Measurements from ENCODE around the gene CEBPA.

CEBPA gene

DNA sequence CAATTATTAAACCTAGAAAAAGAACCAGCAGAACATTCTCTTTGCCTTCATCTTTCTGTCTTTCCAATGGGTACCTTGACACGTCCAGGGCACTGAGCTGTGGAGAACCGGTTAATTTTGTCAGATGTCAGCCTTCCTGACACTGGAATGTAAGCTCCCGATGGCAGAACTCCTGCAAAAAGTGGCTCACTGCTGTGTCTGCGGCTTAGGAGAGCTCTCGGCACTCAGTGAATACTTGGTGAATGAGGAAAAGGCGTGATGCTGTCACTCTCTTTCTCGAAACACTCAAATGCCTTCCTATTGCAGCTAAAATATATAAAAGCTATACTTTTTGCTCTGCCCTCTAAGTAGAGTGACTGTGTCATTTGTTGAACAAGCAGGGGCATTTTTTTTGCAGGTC, 17.6 kb downstream of the CEBPA start:
- no peak for DNase-seq

DNA sequence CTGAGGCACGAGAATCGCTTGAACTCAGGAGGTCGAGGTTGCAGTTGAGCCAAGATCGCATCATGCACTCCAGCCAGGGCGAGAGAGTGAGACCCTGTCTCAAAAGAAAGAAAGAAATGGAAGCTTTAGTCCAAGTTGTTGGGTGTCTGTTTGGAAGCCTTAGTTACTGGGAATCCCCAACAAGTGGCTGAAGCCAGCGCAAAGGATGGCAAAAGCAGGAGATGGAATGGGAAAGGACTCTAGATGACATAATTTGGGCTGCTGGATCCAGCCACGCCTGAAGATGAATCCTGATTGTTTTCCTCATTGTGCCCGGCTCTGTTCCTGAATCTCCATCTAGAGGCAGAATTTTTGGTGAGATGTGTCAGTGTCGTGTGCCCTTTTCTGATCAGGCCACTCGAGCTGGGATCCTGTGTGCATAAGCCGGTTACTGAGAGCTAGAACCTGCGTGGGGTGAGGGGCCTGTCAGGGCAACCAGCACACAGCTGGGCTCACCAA, 18.1 kb downstream of the CEBPA start:
- no peak for DNase-seq

DNA sequence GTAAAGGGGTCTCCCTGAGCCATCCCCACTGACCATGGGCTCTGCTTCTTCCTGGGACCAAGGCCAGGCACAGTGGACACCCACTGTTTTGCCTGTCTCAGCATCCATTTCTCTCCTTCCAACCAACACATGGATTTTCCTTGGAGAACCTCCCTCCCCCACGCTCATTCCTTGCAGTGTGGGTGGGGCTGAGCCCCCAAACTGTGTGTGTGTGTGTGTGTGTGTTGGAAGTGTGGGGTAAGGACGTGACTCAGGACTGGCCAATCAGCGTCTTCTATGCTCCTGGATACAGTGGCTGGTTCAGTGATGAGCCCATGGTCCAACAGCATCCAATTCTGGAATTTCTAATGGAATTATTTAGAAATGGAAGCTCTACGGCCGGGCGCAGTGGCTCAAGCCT, 18.7 kb downstream of the CEBPA start:
- no peak for DNase-seq

DNA sequence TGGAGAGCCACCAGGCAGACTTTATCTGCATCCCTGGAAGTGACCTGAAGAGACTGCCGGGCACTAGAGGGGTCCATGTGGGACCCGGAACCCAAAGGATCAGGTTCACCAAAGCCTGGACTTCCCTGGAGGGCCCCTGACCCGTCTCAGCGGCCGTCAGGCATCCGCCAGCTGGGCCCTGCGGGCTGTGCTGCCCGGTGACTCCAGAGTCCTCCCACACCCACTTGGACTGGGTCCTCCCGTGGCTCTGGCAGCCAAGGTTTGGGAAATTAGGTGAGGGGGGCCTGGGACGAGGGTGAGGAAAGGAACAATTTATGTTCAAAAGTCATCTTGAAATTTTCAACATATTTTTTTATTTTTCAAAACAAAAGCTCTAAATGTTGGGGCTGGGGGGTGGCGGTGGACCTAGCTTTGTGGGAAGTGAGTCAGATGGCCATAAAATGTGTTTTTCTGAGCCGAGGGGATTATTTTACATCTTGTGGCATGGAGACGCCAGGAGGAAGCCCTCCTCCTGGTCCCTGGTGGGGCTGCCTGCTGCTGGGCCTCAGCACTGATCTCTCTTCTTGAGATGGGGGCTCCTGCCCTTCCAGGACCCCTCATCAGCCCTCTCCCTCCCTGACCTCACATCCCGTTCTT, 20.2 kb downstream of the CEBPA start:
- no peak for DNase-seq

DNA sequence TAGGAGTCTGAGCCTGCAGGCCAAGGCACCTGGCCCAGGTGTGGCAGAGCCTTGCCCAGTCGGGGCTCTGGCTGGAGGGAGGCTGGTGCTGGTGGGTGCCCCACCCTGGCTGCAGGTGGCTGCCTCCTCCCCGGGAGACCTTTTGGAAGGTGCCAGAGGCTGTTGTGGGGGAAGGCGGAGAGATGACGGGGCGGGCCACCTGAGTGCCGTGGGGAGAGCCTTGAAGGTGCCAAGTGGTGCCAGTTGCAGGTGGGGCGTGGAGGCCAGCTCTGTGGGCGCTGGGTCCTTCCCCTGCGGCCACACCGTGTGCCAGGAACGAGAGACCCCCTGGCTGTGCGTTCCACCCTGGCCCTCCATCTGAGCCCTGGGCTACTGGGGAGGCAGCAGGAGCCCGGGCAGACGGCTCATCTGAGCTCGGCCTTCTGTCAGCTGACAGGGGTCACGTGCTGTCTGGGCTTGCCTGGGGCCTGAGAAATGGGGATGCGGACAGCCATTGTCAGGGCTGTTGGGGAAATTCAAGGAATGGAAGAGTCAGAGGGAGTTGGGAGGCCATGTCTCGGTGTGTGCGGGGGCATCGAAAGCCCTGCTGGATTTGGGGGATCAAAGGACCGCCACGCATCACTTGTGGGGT, 20.9 kb downstream of the CEBPA start:
- DNase-seq, result no peak

DNA sequence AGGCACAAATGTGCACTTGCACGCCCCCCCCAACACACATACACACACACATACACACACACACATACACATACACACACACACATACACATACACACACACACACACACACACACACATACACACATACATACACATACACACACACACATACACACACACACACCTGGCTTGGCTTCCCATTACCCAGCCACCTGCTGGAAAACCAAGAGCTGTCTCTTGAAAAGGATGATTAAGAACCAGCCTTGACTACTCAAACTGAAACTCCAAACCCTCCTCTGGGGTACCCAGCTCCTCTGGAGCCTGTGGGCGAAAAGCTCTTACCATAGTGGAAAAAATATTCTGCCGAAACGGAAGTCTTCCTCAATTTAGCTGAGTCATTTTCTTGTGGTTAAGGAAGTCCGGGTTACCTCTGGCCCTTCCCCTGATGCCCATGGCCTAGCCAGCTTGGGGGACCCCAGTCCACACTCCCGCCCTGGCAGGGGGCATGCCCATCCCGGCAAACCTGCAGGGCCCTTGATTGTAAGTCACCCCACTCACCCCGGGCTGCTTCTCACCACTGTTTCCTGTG, 21.9 kb downstream of the CEBPA start:
- DNase-seq, result no peak

DNA sequence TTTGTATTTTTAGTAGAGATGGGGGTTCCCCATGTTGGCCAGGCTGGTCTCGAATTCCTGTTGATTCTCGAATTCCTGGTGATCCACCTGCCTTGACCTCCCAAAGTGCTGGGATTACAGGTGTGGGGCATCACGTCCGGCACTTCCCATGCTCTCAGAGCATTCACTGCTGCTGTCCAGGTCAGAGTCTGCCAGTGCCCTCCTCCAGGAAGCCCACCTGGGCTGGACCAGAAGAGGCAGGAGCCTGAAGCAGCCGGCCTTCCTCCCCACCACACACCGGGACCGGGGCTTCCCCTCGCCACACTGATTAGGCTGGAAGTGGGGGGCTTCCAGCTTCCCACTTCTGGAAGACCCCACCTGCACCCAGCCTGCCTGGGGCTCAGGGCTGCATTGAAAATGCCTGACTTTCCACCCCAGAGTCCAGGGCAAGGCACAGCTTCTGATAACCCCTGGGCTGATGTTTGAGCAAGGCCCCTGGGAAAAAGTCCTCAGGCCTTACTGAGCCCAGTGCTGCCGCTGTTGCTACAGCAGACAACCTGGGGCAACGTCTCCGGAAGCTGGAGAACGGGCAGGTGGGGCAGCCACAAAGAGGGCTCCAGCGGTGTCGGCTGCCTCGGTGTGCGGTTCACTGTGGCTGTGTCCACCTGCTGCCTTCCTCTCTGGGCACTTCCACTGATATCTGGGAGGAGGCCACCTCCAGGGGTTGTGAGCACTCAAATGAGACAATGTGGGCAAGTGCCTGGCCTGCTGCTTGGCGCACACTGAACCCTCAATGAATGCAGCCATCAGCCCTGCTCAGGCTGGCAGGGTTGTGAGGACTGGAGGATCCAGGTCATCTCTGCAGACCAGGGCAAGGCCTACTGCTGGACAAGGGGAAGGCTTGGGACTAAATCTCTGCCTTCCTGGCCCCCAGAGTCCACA, 22.6 kb downstream of the CEBPA start:
- DNase-seq, result no peak

DNA sequence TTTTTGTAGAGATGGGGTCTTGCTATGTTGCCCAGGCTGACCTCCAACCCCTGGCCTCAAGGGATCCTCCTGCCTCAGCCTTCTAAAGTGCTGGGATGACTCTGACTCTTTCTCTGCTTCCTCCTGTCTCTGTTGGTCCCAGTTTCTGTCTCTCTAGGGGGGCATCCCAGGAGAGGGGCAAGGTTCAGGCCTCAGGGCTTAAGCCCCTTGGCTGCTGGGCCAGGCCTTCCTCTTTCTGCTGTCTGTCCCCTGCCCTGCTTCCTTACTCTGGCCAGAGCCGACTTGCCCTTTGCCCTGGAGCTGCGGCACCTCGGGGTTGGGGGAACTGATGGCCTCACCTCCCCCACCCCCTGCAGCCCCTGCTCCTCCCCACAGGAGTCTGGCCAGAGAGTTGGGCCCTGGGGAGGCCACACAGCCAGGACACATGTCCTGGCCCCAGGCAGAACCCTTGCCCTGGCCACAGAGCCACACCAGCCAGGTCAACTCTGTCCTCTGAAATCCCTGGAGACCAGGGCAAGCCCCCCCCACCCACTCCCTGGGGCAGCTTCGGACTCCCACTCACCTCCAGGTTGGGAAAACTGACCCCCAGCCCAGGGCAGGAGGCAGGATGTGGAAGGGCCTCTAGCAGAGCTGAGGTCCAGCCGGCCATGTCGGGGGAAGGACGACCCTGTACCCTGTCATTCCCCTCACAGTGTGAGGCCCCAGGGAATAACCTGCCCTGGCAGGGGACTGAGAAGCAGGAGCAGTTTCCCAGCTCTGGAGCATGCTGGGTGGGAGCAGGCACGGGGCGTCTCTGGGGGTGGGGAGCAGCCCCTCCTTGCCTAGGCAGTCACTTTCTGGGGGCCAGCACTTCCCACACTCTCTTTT, 23.7 kb downstream of the CEBPA start:
- no peak for DNase-seq

DNA sequence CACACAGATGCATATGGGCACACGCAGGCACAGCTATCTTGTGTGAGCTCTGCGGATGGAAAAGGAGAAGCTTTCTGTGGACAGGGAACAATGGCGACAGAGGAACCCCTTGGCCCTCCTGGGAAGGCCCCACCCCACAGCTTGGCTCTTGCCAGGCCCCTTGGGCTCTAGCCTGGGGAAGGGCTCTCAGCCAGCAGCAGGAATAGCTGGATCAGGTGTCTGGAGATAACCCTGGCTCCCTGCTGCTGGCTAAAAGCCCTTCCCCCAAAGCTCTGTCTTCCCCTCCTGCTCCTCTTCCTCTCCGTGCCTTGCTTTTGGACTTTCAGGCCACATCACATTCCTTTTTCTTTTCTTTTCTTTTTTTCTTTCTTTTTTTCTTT, 24.3 kb downstream of the CEBPA start:
- DNase-seq, result no peak

DNA sequence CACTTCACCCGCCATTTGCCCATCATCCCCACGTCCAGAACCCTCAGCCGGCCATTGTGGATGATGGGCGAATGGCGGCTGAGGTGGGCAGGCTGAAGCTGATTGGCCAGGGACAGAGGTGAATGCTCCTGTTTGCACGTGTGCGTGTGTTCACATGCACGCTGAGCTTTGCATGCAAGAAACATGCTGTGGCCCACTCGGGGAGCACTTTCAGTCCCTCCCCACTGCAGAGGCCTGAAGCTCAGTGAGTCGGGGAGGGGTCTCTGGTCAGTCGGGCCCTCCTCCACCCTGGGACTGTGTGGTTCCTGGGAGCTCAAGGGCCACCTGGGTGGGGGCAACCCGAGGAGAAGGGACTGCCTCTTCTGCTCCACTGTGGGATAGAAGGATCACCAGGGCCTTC, 24.9 kb downstream of the CEBPA start:
- DNase-seq, result no peak

DNA sequence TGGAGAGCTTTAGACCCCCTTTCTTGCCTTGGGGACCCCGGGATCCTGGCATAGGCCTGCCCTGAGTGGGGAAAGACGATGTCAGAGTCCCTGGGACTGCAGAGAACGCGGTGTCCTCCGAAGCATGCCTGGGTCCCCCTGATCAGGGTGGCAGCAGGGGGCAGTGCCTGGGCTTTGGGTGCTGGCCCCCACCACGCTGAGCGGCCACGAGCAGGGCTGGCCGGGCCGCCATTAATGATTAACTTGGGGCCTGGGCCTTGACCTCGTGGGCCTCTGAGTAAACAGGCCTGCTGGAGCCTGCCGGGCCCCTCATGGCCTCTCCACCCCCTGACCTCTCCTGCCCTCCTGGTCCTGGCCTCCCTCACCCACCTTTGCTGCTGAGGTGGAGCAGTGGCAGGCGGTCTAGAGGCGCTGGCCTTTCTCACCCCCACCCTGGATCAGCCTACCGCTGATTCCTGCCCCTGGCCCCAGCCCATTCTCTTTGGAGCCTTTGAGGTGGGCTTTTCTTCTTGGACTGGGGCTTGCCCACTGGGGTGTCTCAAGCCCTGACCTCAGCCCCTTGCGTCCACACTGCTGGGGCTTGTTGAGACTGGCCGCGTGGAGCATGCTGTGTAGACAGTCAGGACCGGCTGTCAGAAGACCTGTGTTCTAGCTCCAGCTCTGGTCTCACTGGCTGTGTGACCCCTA, 26.3 kb downstream of the CEBPA start:
- DNase-seq, result no peak

DNA sequence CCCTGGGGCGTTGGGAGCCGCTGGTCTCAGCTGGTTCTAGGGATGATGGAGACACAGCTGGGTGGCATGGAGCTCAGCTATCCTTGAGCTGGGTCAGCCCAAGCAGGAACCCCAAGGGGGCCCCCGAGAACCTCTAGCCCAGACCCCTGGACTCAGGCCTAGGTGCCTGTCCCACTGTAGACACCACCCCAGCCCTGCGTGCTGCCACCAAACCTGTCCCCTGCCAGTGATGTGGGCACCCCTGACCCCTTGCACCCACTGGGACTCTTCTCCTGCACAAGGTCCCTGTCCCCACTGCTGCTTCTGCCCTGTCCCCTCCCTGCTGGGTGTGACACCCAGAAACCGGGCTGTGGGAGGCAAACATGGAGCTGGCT, 26.8 kb downstream of the CEBPA start:
- DNase-seq, result no peak

DNA sequence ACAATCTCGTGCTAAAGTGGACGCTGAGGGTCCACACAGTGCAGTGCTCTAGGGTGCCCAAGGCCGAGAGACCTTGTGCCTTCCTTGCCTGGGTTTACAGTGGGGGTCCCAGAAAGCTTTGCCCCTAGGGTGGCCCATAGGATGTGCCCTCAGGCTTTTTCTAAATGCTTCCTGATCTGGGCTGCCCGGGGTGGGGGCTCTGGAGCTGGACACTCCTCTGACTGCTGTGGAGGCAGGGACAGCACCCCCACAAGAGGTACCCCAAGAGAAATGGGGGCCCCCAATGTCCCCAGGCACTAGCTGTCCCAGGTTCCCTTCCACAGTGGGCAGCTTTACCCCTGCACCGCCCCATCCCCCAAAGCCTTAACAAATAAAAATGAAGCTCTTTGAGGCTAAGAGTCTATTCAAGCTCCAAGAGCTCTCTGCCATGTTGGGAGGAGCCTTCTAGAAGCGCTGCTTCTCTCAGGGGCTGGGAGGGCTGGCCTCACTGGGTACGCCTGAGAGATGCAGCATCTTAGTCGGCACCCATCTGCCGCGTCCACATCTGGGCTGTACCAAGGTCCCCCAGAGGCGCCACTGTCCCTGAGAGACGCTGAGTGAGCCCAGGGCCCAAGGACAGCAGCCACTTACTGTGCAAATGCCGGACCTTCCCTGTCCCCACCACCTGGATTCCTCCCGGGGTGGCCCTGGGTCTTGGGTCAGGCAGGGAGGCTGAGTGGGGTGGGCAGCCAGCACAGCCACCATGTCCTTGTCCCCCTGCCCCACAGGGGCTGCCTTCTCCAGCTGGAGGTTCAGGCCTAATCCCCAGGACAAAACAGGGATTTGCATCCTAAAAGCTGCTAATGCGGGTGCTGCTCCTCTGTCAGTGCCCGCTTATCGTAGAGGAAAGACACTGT, 27.4 kb downstream of the CEBPA start:
- DNase-seq, result no peak

DNA sequence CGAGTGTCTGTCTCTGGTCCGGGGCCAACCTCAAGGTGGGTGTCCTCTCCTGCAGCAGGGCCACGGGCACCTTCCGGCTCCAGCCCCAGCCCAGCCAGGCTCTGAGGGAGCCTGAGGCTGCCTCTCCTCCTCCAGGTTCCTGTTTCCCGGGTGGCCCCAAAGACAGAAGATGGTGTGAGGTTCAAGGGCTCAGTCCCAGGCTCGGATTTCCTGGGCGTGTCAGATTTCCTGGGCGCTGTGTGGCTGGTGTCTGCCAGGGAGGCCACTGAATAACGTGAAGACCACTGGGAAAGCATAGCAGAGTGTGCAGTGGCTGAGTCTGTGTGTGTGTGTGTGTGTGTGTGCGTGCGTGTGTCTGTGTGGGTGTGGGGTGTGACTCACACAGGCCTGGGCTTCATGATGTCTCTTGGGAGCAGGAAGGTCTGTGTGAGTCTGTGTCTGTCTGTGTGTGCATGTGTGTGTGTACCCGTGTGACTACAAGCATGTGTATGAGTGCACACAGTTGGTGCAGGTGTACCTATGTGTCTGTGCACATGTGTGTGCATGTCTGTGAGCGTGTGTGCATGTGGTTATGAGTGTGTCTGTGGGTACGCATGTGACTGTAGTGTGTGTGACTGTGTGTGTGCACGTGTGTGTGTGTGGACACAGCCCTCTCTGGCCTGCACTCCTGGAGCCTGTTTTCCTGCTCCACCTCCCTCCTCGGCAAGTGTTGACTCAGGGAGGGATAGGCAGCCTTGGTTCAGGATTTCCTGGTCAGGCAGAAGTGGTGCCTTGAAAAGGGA, 28.3 kb downstream of the CEBPA start:
- peak; percentile 62 for DNase-seq

DNA sequence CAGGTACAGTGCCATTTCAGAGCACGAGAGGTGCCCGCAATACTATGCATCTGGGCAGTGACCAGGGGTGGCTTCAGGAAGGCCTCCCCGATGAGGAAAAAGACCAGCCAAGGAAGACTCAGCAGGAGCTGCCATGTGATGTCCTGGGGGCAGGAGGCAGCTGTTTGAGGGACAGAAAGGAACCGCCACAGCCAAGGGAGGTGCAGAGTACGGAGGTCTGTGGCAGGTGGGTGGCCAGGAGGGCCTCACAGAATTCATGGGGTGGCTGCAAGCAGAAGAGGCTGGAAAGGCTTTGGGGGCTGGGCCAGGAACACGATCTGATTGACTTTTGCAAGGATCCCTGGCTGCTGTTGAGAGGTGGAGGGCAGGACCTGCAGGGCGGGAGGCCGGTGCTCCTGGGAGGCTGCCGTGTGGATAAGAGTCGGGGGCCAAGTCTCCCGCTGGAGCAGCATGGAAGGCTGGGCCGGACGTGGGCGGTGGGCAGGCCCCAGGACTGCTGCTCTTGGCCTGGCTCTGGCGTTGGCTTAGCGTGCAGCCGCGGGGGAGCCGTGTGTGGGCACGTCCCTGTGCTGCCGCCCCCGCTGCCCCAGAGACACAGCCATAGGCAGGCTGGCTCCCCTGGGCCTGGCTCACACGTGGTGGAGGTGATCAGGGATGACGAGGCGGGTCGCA, 29.1 kb downstream of the CEBPA start:
- no peak for DNase-seq

DNA sequence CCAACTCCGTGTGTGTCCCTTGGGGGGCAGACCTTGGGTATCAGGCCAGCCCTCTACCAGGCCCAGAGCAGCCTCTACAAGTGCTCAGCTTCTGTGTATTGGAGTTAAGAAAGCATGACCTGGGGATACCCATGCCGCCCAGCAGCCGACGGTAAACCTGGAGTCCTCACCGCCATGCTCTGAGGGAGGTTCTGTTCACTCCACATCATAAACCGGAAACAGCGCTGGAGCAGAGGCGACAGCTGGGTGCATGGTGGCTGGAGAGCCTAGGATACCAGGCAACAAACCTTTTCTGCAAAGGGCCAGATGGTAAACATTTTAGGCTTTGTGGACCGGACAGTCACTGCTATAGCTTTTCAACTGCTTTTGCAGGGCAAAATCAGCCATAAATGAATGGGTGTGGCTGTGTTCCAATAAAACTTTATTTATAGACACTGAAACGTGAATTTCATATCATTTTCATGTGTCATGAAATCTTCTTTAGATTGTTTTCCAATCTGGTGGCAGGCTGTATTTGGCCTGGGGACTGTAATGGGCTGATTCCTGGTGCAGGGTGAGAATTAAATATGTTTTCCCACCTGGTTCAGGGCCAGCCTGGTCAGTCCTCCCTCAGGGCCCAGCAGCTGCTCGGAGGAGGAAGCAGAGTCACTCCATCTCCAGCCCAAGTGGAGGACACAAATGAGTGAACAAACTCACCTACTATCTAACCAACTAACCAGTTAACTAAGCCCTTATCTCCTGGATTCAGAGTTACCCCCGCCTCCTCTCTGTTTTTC, 30.9 kb downstream of the CEBPA start:
- no peak for DNase-seq

DNA sequence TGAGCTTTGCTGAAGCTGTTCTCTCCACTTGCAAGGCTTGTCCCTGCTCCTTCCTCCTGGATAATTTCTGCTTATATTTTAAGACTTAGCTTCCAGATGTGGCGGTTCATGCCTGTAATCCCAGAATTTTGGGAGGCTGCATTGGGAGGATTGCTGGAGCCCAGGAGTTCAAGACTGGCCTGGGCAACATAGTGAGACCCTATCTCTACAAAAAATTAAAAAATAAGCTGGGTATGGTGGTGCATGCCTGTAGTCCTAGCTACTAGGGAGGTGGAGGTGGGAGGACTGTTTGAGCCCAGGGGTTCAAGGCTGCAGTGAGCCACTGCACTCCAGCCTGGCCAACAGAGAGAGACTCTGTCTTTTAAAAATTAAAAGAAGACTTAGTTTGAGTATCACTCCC, 31.6 kb downstream of the CEBPA start:
- DNase-seq, result no peak

DNA sequence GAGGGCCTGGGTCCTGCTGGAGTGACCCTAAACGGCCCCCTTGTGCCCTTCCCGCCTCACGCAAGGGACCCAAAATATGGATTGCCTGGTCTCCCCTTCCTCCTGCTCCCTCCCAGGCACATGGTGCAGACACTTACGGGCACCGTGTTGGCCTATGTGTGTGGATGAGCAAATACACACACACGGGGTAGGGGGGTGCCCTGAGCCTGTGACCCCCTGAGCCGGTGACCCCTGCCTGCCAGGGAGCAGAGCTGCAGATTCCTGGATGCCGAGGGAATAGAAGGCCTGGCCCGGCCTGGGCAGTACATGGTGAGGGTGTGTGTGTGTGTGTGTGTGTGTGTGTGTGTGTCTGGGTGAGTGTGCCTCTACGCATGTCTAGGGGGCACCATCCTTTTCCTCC, 33.3 kb downstream of the CEBPA start:
- no peak for DNase-seq
